HT-29 (cell line): ENCODE measurements around the gene POU2F3. TPM values are rescaled to one million over a fixed set of nuclear protein-coding genes. Genes with fewer than 3 reads are reported as not detected.
A peak's percentile ranks its signal among the peaks of the same experiment; 100 is the strongest.

Source experiments
- DNase-seq: peaks from one replicate; pipeline ENCODE4 v3.0.0-alpha.2; 2015; ENCODE audit warnings: low spot score
- small RNA-seq: library from RNA; depleted of rRNA; stranded (forward); fragments of <200 nt; gene quantifications from one replicate; pipeline ENCODE3, GENCODE V24; 2014
- total RNA-seq: library from RNA; depleted of rRNA; stranded (reverse); fragments of >200 nt; shearing (Covaris generic); gene quantifications from 2 replicates; pipeline ENCODE4 v1.2.3, GENCODE V29; 2014; rRNA removed

Gene POU2F3
- total RNA-seq, 1 experiment from 2014 or later: 0.28 TPM

GRCh38 chr11:120337355-120338106, 97.6 kb downstream of the POU2F3 start:
- peak; percentile 70 for DNase-seq

- peak; percentile 53 for DNase-seq
Measured at GRCh38 chr11:120338107-120338933, 98.4 kb downstream of the POU2F3 start.

- peak; percentile 64 for DNase-seq
Measured at GRCh38 chr11:120339394-120339890, 99.5 kb downstream of the POU2F3 start.

GRCh38 chr11:120340529-120340928, 100.6 kb downstream of the POU2F3 start:
- no peak for DNase-seq

GRCh38 chr11:120342226-120342625, 102.3 kb downstream of the POU2F3 start:
- DNase-seq: no peak

- no peak for DNase-seq
Measured at GRCh38 chr11:120342678-120343077, 102.7 kb downstream of the POU2F3 start.

- no peak for DNase-seq
Measured at GRCh38 chr11:120343429-120343828, 103.5 kb downstream of the POU2F3 start.

GRCh38 chr11:120344302-120345004, 104.5 kb downstream of the POU2F3 start:
- DNase-seq: peak; percentile 83

GRCh38 chr11:120346233-120346632, 106.3 kb downstream of the POU2F3 start:
- DNase-seq: no peak

- DNase-seq: no peak
Measured at GRCh38 chr11:120350637-120351036, 110.7 kb downstream of the POU2F3 start.

GRCh38 chr11:120352405-120352804, 112.5 kb downstream of the POU2F3 start:
- DNase-seq: no peak

GRCh38 chr11:120354068-120354467, 114.1 kb downstream of the POU2F3 start:
- no peak for DNase-seq

GRCh38 chr11:120354779-120355178, 114.8 kb downstream of the POU2F3 start:
- DNase-seq: no peak

- DNase-seq: no peak
Measured at GRCh38 chr11:120357620-120358019, 117.7 kb downstream of the POU2F3 start.

GRCh38 chr11:120358729-120359128, 118.8 kb downstream of the POU2F3 start:
- no peak for DNase-seq

- DNase-seq: no peak
Measured at GRCh38 chr11:120363436-120363835, 123.5 kb downstream of the POU2F3 start.

GRCh38 chr11:120365512-120365911, 125.6 kb downstream of the POU2F3 start:
- no peak for DNase-seq

Small RNAs within 50 kb of the gene (small RNA-seq; reads per million reads assigned to genes)
- 10,373 reads per million, percentile 100 among the genes with 10 or more reads in this experiment for gene RF00100

Other genes with a start within 250 kb of the POU2F3 start
- 172 and 226 TPM in 2 replicates for gene TRIM29, start 102.0 kb upstream of the POU2F3 start, total RNA-seq
- gene OAF, start 29.1 kb upstream of the POU2F3 start, total RNA-seq: 68.5 and 87.3 TPM in 2 replicates
- 0.38 and 0.44 TPM in 2 replicates for gene TLCD5, start 85.2 kb downstream of the POU2F3 start, total RNA-seq
- 44.7 and 45.1 TPM in 2 replicates for gene ARHGEF12, start 96.3 kb downstream of the POU2F3 start, total RNA-seq